NCI-H2029 (cell line): Measurements from ENCODE around the gene HCK.

ENCODE experiments used
- DNase-seq: peaks from one replicate; lab custom pipeline; 2025; lab: John Stamatoyannopoulos, UW

The HCK gene

GRCh38 chr20:32130352-32130751 lies 78.3 kb downstream of the HCK start:
- DNase-seq, result no peak

GRCh38 chr20:32130965-32131364 lies 78.9 kb downstream of the HCK start:
- DNase-seq, result no peak

GRCh38 chr20:32132911-32133549 lies 81.0 kb downstream of the HCK start:
- DNase-seq, result no peak

- no peak for DNase-seq
Measured at GRCh38 chr20:32134026-32134425, 82.0 kb downstream of the HCK start.

- DNase-seq, result no peak
Measured at GRCh38 chr20:32135983-32136515, 84.0 kb downstream of the HCK start.

- no peak for DNase-seq
Measured at GRCh38 chr20:32138921-32139320, 86.9 kb downstream of the HCK start.

GRCh38 chr20:32139947-32140346 lies 87.9 kb downstream of the HCK start:
- DNase-seq, result no peak

- no peak for DNase-seq
Measured at GRCh38 chr20:32140603-32141002, 88.6 kb downstream of the HCK start.

GRCh38 chr20:32141465-32141980 lies 89.5 kb downstream of the HCK start:
- no peak for DNase-seq

- DNase-seq, result no peak
Measured at GRCh38 chr20:32142088-32142487, 90.0 kb downstream of the HCK start.

- DNase-seq, result no peak
Measured at GRCh38 chr20:32142991-32143390, 90.9 kb downstream of the HCK start.

GRCh38 chr20:32144898-32145662 lies 93.0 kb downstream of the HCK start:
- DNase-seq, result peak; percentile 96

- DNase-seq, result no peak
Measured at GRCh38 chr20:32149566-32150170, 97.6 kb downstream of the HCK start.

- DNase-seq, result no peak
Measured at GRCh38 chr20:32150291-32150848, 98.3 kb downstream of the HCK start.
